ENCODE data around the gene TGM1.

- TF ChIP-seq, protein P1, sequence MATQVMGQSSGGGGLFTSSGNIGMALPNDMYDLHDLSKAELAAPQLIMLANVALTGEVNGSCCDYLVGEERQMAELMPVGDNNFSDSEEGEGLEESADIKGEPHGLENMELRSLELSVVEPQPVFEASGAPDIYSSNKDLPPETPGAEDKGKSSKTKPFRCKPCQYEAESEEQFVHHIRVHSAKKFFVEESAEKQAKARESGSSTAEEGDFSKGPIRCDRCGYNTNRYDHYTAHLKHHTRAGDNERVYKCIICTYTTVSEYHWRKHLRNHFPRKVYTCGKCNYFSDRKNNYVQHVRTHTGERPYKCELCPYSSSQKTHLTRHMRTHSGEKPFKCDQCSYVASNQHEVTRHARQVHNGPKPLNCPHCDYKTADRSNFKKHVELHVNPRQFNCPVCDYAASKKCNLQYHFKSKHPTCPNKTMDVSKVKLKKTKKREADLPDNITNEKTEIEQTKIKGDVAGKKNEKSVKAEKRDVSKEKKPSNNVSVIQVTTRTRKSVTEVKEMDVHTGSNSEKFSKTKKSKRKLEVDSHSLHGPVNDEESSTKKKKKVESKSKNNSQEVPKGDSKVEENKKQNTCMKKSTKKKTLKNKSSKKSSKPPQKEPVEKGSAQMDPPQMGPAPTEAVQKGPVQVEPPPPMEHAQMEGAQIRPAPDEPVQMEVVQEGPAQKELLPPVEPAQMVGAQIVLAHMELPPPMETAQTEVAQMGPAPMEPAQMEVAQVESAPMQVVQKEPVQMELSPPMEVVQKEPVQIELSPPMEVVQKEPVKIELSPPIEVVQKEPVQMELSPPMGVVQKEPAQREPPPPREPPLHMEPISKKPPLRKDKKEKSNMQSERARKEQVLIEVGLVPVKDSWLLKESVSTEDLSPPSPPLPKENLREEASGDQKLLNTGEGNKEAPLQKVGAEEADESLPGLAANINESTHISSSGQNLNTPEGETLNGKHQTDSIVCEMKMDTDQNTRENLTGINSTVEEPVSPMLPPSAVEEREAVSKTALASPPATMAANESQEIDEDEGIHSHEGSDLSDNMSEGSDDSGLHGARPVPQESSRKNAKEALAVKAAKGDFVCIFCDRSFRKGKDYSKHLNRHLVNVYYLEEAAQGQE (IDR thresholded peaks at IDR 0.05) = no peak
- no peak for TF ChIP-seq CTCF (IDR thresholded peaks at IDR 0.05)
- TF ChIP-seq EP300 (IDR thresholded peaks at IDR 0.05) = no peak
- no peak for TF ChIP-seq NR3C1 (IDR thresholded peaks at IDR 0.05)
- TF ChIP-seq POLR2A (IDR thresholded peaks at IDR 0.05; ENCODE audit: low read length) = no peak
- no peak for TF ChIP-seq RCOR1 (IDR thresholded peaks at IDR 0.05; ENCODE audit: low read depth, low read length)
- TF ChIP-seq RFX5 (IDR thresholded peaks at IDR 0.05) = no peak
- no peak for TF ChIP-seq MAZ (IDR thresholded peaks at IDR 0.05; ENCODE audit: borderline replicate concordance, low read depth, low read length)
- no peak for TF ChIP-seq SREBF2 (IDR thresholded peaks at IDR 0.05)
Measured at GRCh38 chr14:24268225-24268624, 5.2 kb upstream of the TGM1 start.
